ENCODE results near the gene TMEM258.

DNA sequence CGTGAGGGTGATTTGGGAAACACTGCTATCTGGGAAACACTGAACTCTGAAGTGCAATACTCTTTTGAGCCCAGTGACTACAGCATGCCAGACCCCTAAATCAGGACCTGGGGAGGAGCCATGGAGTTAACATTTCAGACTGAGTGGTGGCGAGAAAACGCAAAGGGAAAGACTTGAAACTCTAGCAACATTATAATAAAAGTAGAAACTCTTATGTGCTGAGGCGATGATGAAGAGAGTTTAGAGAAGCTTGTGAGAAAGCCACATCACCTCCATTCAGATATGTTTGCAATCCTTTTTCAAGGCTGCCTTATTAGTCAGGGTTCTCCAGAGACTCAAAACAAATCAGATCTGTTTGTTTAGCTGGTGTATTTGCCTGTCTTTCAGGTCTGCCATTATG lies 2.2 kb upstream of the TMEM258 start:
- TF ChIP-seq TEAD4 (IDR thresholded peaks at IDR 0.05) (no peak), TCF12 (IDR thresholded peaks at IDR 0.05; ENCODE audit: low read depth) (no peak), FOXM1 (IDR thresholded peaks at IDR 0.05; ENCODE audit: borderline replicate concordance, low read depth) (no peak), CREB1 (IDR thresholded peaks at IDR 0.05; ENCODE audit: low read depth) (no peak), CEBPB (IDR thresholded peaks at IDR 0.05) (no peak), ZBTB7A (IDR thresholded peaks at IDR 0.05; ENCODE audit: low read depth) (no peak), EGR1 (IDR thresholded peaks at IDR 0.05) (no peak), EP300 (IDR thresholded peaks at IDR 0.05; ENCODE audit: borderline replicate concordance) (no peak), RAD21 (IDR thresholded peaks at IDR 0.05; ENCODE audit: low read depth) (no peak)
- TF ChIP-seq, protein P1, sequence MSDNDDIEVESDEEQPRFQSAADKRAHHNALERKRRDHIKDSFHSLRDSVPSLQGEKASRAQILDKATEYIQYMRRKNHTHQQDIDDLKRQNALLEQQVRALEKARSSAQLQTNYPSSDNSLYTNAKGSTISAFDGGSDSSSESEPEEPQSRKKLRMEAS (IDR thresholded peaks at IDR 0.05): no peak

Data from Ishikawa (cell line).